Endothelial cell of umbilical vein (primary cell): ENCODE measurements around the gene NRG3. TPM values are rescaled to one million over a fixed set of nuclear protein-coding genes. Genes with fewer than 3 reads are reported as not detected.

ENCODE experiments used
- BruUV-seq: library from RNA; stranded (reverse); fragments of 400-500 nt; replicated peaks from 2 replicates; lab custom pipeline; 2021; lab: Mats Ljungman, UMichigan
- CTCF ChIA-PET: fragments of 300-600, 350-600 bp; sonication (Branson Sonifier 250); formaldehyde crosslinking; loops from one replicate; lab custom pipeline; 2021; ENCODE audit warnings: antibody characterized with exemption, inconsistent platforms; lab: Charles Lee
- POLR2A ChIA-PET: fragments of 300-600, 350-600 bp; sonication (Branson Sonifier 250); formaldehyde crosslinking; loops from one replicate; lab custom pipeline; 2021; ENCODE audit warnings: antibody characterized with exemption, inconsistent platforms; lab: Charles Lee
- DNase-seq: peaks from one replicate; pipeline ENCODE4 v3.0.0-alpha.2; 2011; ENCODE audit warnings: low read depth, low spot score
- FAIRE-seq: peaks from 2 replicates; lab custom pipeline; 2011; peaks lifted over from hg19 to GRCh38; lab: Jason Lieb, UNC
- H2AFZ ChIP-seq: 2 replicates; pipeline ENCODE4 v1.6.0; 2012; ENCODE audit warnings: low read depth, low read length, control low read depth, inconsistent platforms
- H3K27ac ChIP-seq: 2 replicates; pipeline ENCODE4 v1.5.1; 2011; ENCODE audit warnings: low read depth, mild to moderate bottlenecking, control low read depth, low read length, moderate library complexity; ENCODE audit not compliant: insufficient read depth
- H3K27me3 ChIP-seq, 2 experiments: 2 replicates each; pipeline versions ENCODE4 v1.6.0 to v1.6.1; 2011; ENCODE audit warnings: low read length in 2 of 2, mixed read lengths in 1 of 2; ENCODE audit not compliant: control insufficient read depth in 2 of 2, insufficient read depth in 2 of 2
- H3K36me3 ChIP-seq, 2 experiments: 2 replicates in 1 of 2; 3 replicates in 1 of 2; pipeline ENCODE4 v1.5.1; 2011; ENCODE audit warnings: low read length in 2 of 2, mild to moderate bottlenecking in 1 of 2, moderate library complexity in 1 of 2; ENCODE audit not compliant: control insufficient read depth in 2 of 2, insufficient read depth in 2 of 2; ENCODE audit errors: extremely low read depth in 1 of 2
- H3K4me1 ChIP-seq: 3 replicates; pipeline ENCODE4 v1.5.1; 2011; ENCODE audit warnings: mild to moderate bottlenecking, low read length; ENCODE audit not compliant: control insufficient read depth, insufficient read depth; ENCODE audit errors: extremely low read depth
- H3K4me2 ChIP-seq: 2 replicates; pipeline ENCODE4 v1.6.1; 2011; ENCODE audit warnings: low read length, control low read depth, mixed read lengths; ENCODE audit not compliant: insufficient read depth
- H3K4me3 ChIP-seq, 3 experiments: fragments of 200-600 bp in 1 of 3; sonication (generic), shearing (Covaris generic) in 1 of 3; replicated peaks in 1 of 3; 2 replicates each; pipeline ENCODE4 v1.5.1; 2011 to 2016; ENCODE audit warnings: control low read depth in 3 of 3, low read length in 3 of 3, mild to moderate bottlenecking in 2 of 3, inconsistent platforms in 1 of 3, low read depth in 1 of 3, moderate library complexity in 1 of 3; ENCODE audit not compliant: insufficient read depth in 1 of 3
- H3K79me2 ChIP-seq: 2 replicates; pipeline ENCODE4 v1.6.0; 2012; ENCODE audit warnings: low read length, inconsistent platforms; ENCODE audit not compliant: control insufficient read depth, insufficient read depth
- H3K9ac ChIP-seq: replicated peaks from 2 replicates; pipeline ENCODE3; 2011; ENCODE audit warnings: low read length, control low read depth; ENCODE audit not compliant: insufficient read depth; ENCODE audit errors: extremely low read depth
- H3K9me1 ChIP-seq: replicated peaks from 3 replicates; pipeline ENCODE4 v1.6.0; 2011; ENCODE audit warnings: mild to moderate bottlenecking, low read length; ENCODE audit not compliant: control insufficient read depth, insufficient read depth; ENCODE audit errors: extremely low read depth
- H3K9me3 ChIP-seq: replicated peaks from 2 replicates; pipeline ENCODE4 v1.5.1; 2012; ENCODE audit warnings: low read length, inconsistent platforms; ENCODE audit not compliant: control insufficient read depth, insufficient read depth
- H4K20me1 ChIP-seq: replicated peaks from 2 replicates; pipeline ENCODE3; 2011; ENCODE audit warnings: mild to moderate bottlenecking, low read length; ENCODE audit not compliant: control insufficient read depth, insufficient read depth; ENCODE audit errors: extremely low read depth
- CTCF ChIP-seq, 2 donors: IDR thresholded peaks; 1 replicate in 1 of 2; 2 replicates in 1 of 2; pipeline ENCODE4 v1.5.1; 2011; ENCODE audit warnings: low read length in 2 of 2, mild to moderate bottlenecking in 2 of 2, moderate library complexity in 2 of 2, control low read depth in 1 of 2, inconsistent platforms in 1 of 2, low read depth in 1 of 2; ENCODE audit not compliant: insufficient read depth in 1 of 2; ENCODE audit errors: extremely low read depth in 1 of 2
- EZH2 ChIP-seq: IDR thresholded peaks from 2 replicates; pipeline ENCODE4 v1.6.1; 2012; ENCODE audit warnings: borderline replicate concordance, low read depth, mild to moderate bottlenecking, moderate library complexity, low read length, inconsistent platforms; ENCODE audit not compliant: severe bottlenecking
- FOS ChIP-seq: IDR thresholded peaks from 2 replicates; pipeline ENCODE4 v1.6.1; 2011; ENCODE audit warnings: mild to moderate bottlenecking, low read length, moderate library complexity, borderline replicate concordance; ENCODE audit not compliant: insufficient read depth
- GATA2 ChIP-seq: IDR thresholded peaks from 2 replicates; pipeline ENCODE4 v1.7.0; 2011; ENCODE audit warnings: low read depth, mild to moderate bottlenecking, moderate library complexity, mixed read lengths, low read length; ENCODE audit not compliant: insufficient read length, insufficient read depth
- JUN ChIP-seq: IDR thresholded peaks from 2 replicates; pipeline ENCODE4 v1.6.1; 2011; ENCODE audit warnings: borderline replicate concordance, low read depth; ENCODE audit not compliant: insufficient read length, insufficient read depth
- MAX ChIP-seq: IDR thresholded peaks from 2 replicates; pipeline ENCODE4 v1.6.1; 2011; ENCODE audit not compliant: insufficient read depth, insufficient read length
- MYC ChIP-seq: IDR thresholded peaks from one replicate; pipeline ENCODE4 v1.6.1; 2011; ENCODE audit warnings: mild to moderate bottlenecking, low read depth, low read length
- POLR2A ChIP-seq: IDR thresholded peaks from 2 replicates; pipeline ENCODE4 v1.6.1; 2012; ENCODE audit warnings: low read depth, mild to moderate bottlenecking, control low read depth, low read length
- POLR2AphosphoS5 ChIP-seq: IDR thresholded peaks from 2 replicates; pipeline ENCODE4 v1.6.1; 2012; ENCODE audit warnings: low read depth, mild to moderate bottlenecking, control low read depth, low read length, moderate library complexity; ENCODE audit not compliant: insufficient read depth
- dilution Hi-C: fragments of 300-500 bp; cut with MboI; formaldehyde crosslinking; loops from one replicate; pipeline ENCODE4 v1.15.0; 2019; ENCODE audit warnings: low sequenced_read_pairs; ENCODE audit not compliant: extremely low pct_ligation_motif_present
- intact Hi-C: fragments of 100-400 bp; cut with micrococcal nuclease; formaldehyde crosslinking; loops from one replicate; pipeline ENCODE4 v1.10.0; 2022
- polyA plus RNA-seq, 4 experiments: library from polyadenylated mRNA; depleted of rRNA in 3 of 4; stranded (reverse) in 3 of 4; unstranded in 1 of 4; fragments of >200 nt; gene quantifications; 2 replicates each; pipeline versions ENCODE4 v1.2.1 to v1.2.3, GENCODE V29; 2011 to 2012; ENCODE audit warnings: missing spikeins in 1 of 4
- total RNA-seq: library from RNA; stranded (reverse); gene quantifications from 2 replicates; pipeline ENCODE4 v1.2.3, GENCODE V29; 2021

Gene NRG3
- total and polyA plus RNA-seq, 2 donors (not counting 3 experiments of a cell fraction or from before 2014, with no cell fraction given): 1.9 to 3.9 TPM

GRCh38 chr10:81886939-81887338, 11.9 kb downstream of the NRG3 start:
- H4K20me1 ChIP-seq: no peaks in the 10 kb centered on the region
- dilution Hi-C loops (no loop called here), intact Hi-C loops (no loop called here)
- H3K27ac ChIP-seq: no peak overlapping the region
- ChIA-PET POLR2A (no interaction called here), CTCF (interaction anchor here (1.5 kb wide), 1 partner anchor 15 kb away, joined by 3 read pairs; no protein-coding TSS in a partner anchor)
- no peak overlapping the region for H3K9ac ChIP-seq
- DNase-seq: no peak
- H3K27me3 ChIP-seq: no peaks in the 10 kb centered on the region
- H3K4me1 ChIP-seq: no peaks in the 10 kb centered on the region
- H3K9me1 ChIP-seq: no peaks in the 10 kb centered on the region
- no peak overlapping the region for H3K4me2 ChIP-seq
- H3K9me3 ChIP-seq: no peaks in the 10 kb centered on the region
- no peaks in the 10 kb centered on the region for H3K36me3 ChIP-seq
- FAIRE-seq: no peak
- H3K79me2 ChIP-seq: no peaks in the 10 kb centered on the region
- H3K4me3 ChIP-seq: no peak overlapping the region
- no peak for TF ChIP-seq FOS
- no peak for TF ChIP-seq EZH2
- TF ChIP-seq POLR2A: no peak
- no peak overlapping the region for H2AFZ ChIP-seq
- BruUV-seq: no TSS peak

GRCh38 chr10:81889181-81889769, 14.3 kb downstream of the NRG3 start:
- Histone ChIP-seq H3K36me3 (no peaks in the 10 kb centered on the region), H3K4me3 (no peak overlapping the region), H2AFZ (no peak overlapping the region), H3K9me3 (no peaks in the 10 kb centered on the region), H3K9me1 (no peaks in the 10 kb centered on the region), H3K27ac (no peak overlapping the region), H3K27me3 (no peaks in the 10 kb centered on the region), H3K4me1 (no peaks in the 10 kb centered on the region), H3K9ac (no peak overlapping the region), H3K4me2 (no peak overlapping the region), H4K20me1 (no peaks in the 10 kb centered on the region), H3K79me2 (no peaks in the 10 kb centered on the region)
- no peak for TF ChIP-seq JUN
- no peak for TF ChIP-seq FOS
- no peak for TF ChIP-seq CTCF (IDR thresholded peaks at IDR 0.05; ENCODE audit: extremely low read depth in 1 of 2, insufficient read depth in 1 of 2, low read depth in 1 of 2, low read length in 2 of 2)
- no peak for TF ChIP-seq MYC
- TF ChIP-seq GATA2: no peak
- no peak for TF ChIP-seq POLR2AphosphoS5
- no peak for TF ChIP-seq POLR2A
- TF ChIP-seq EZH2: no peak
- no peak for TF ChIP-seq MAX
- dilution Hi-C loops: no loop called here
- no TSS peak for BruUV-seq
- intact Hi-C loops: no loop called here
- ChIA-PET CTCF (no interaction called here), POLR2A (no interaction called here)
- FAIRE-seq (no peak), DNase-seq (no peak)
